Measurements from ENCODE around the gene GCSAM.

DNA sequence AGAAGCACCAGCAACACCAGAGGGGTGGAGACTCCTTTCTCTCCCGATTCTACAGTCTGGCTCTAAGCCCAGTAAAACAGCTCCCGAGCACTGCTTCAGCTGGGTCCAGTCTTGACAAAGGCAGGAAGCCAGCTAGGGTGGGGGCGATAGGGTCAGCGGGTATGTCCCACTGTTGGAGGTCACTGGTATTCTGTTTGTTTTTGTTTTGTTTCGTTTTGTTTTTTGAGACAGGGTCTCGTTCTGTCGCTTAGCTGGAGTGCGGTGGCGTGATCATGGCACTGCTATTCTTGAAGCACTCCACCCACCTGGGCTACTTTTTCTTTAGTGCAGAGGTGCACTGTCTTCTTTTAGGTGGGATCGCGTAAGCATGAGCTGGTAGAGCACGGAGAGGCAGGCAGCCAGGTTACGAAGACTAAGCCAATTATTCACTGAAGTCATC lies 16.3 kb downstream of the GCSAM start:
- TF ChIP-seq, protein P1, sequence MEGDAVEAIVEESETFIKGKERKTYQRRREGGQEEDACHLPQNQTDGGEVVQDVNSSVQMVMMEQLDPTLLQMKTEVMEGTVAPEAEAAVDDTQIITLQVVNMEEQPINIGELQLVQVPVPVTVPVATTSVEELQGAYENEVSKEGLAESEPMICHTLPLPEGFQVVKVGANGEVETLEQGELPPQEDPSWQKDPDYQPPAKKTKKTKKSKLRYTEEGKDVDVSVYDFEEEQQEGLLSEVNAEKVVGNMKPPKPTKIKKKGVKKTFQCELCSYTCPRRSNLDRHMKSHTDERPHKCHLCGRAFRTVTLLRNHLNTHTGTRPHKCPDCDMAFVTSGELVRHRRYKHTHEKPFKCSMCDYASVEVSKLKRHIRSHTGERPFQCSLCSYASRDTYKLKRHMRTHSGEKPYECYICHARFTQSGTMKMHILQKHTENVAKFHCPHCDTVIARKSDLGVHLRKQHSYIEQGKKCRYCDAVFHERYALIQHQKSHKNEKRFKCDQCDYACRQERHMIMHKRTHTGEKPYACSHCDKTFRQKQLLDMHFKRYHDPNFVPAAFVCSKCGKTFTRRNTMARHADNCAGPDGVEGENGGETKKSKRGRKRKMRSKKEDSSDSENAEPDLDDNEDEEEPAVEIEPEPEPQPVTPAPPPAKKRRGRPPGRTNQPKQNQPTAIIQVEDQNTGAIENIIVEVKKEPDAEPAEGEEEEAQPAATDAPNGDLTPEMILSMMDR (IDR thresholded peaks at IDR 0.05): no peak
- TF ChIP-seq POLR2A (IDR thresholded peaks at IDR 0.05): no peak

All from body of pancreas (tissue), 4 donors.